Subcutaneous adipose tissue (tissue), 4 donors: Measurements from ENCODE around the gene PASK. TPM values are rescaled to one million over a fixed set of nuclear protein-coding genes. Genes with fewer than 3 reads are reported as not detected.

Experiments
- total RNA-seq, 4 donors: library from RNA; depleted of rRNA; stranded (reverse); fragments of >200 nt; gene quantifications; one replicate each; pipeline ENCODE4 v1.1.0, GENCODE V29; 2016
- TF ChIP-seq, protein P1 (sequence below): fragments of 450-650 bp; IDR thresholded peaks from one replicate; pipeline ENCODE4 v1.5.1; 2016; ENCODE audit warnings: low read depth, mild to moderate bottlenecking, control low read depth, antibody characterized with exemption, moderate library complexity

PASK gene
- total RNA-seq, 4 donors from 2014 or later, result 2.0 to 4.4 (median 4.0) TPM

- TF ChIP-seq, protein P1, sequence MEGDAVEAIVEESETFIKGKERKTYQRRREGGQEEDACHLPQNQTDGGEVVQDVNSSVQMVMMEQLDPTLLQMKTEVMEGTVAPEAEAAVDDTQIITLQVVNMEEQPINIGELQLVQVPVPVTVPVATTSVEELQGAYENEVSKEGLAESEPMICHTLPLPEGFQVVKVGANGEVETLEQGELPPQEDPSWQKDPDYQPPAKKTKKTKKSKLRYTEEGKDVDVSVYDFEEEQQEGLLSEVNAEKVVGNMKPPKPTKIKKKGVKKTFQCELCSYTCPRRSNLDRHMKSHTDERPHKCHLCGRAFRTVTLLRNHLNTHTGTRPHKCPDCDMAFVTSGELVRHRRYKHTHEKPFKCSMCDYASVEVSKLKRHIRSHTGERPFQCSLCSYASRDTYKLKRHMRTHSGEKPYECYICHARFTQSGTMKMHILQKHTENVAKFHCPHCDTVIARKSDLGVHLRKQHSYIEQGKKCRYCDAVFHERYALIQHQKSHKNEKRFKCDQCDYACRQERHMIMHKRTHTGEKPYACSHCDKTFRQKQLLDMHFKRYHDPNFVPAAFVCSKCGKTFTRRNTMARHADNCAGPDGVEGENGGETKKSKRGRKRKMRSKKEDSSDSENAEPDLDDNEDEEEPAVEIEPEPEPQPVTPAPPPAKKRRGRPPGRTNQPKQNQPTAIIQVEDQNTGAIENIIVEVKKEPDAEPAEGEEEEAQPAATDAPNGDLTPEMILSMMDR, result no peak
Observed at GRCh38 chr2:241091201-241091600, 58.1 kb downstream of the PASK start.

GRCh38 chr2:241088791-241089732, 60.2 kb downstream of the PASK start:
- TF ChIP-seq, protein P1, result no peak

- TF ChIP-seq, protein P1, result no peak
Observed at GRCh38 chr2:241088376-241088775, 60.9 kb downstream of the PASK start.

DNA sequence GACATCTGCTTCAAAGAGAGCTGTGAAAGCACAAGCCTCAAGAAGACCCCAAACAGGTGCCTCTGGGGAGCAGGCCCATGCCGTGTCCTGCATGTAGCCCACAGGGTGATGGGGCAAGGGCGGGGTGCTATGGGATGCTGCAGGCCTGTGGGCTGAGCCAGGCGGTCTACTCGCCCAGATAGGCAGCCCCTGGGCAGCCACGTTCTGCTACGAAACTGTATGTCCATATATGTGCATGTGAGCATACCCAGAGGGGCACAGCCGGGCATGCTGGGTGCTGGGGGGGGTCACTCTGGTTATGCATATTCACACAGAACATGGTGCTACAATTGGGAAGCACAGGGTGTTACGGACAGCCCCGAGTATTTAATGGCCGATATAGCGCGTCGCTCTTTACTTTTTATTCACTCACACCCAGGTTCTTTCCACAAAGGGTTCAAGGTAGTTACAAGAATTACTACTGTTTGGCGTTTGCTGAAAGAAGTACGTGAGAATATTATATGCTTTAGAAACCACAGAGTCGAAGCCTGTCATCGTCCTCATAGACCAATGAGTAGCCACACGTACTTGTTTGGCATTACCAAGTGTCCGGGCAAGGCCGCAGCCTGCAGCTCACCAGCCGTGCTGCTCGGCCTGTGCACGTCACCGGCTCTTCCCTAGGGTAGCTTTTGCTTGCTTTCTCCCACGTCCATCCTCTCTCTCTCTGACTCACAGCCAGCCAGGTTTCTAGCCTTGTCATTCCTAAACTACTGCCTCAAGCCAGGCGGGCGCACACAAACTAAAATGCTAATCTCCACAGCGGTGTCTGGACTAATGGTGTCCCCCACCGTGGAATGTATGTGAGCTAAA, 61.6 kb downstream of the PASK start:
- TF ChIP-seq, protein P1, result no peak

- TF ChIP-seq, protein P1, result no peak
Observed at GRCh38 chr2:241084856-241085444, 64.3 kb downstream of the PASK start.

GRCh38 chr2:241083091-241083415, 66.2 kb downstream of the PASK start:
- TF ChIP-seq, protein P1, result no peak
